NK-92 (cell line): ENCODE measurements around the gene VAMP7.
"Not testable (repeated sequence)": the region's sequence is repeated elsewhere in the genome, so short reads cannot be mapped to it uniquely, and the experiment has no call there.

ENCODE experiments used
- DNase-seq: peaks from one replicate; lab custom pipeline; 2025; ENCODE audit not compliant: unreplicated experiment; lab: John Stamatoyannopoulos, UW

Gene VAMP7

DNA sequence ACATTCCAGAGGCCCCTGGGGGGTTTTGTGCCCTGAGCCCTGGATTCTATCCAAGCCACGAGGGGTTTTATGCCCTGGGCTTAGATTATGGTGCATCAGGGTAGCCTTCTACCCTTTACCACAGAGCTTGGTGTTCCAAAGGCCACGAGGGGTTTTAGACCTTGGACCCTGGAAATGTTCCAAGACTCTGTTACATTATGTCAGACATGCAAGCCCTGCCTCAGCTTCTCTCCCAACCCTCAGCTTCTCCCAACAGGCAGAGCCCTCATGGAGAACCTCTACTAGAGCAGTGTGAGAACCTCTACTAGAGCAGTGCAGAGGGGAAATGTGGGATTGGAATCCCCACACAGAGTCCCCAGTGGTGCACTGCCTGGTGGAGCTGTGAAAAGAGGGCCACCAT lies 105.8 kb downstream of the VAMP7 start:
- not testable (repeated sequence) for DNase-seq

DNA sequence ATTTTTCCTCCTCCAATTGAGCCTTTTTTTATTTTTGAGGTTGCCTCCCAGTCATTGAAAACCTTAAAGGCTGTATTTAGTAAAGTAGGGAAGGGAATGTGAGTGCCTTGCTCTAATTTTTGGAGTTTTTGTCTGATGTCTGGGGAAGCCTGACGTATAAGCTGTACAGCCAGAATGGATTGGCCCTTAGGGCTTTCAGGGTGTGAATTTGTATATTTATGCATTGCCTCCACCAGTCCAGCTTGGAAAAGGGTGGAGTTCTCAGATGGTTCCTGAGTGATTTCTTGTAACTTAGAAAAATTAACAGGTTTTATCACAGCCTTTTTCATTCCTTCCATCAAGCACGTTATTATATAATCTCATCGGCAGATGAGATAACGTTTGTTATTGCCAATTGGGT lies 107.7 kb downstream of the VAMP7 start:
- no peak for DNase-seq
